ENCODE results near the gene PPP1R2. TPM values are rescaled to one million over a fixed set of nuclear protein-coding genes. Genes with fewer than 3 reads are reported as not detected.

The PPP1R2 gene
- total RNA-seq = 35.1 and 35.7 TPM in 2 replicates

GRCh38 chr3:195542698-195543499, at the start of gene PPP1R2:
Gene PPP1R2 (minus strand): TSS chr3:195543325. CDS start chr3:195543025, 300 bp downstream.

DNA sequence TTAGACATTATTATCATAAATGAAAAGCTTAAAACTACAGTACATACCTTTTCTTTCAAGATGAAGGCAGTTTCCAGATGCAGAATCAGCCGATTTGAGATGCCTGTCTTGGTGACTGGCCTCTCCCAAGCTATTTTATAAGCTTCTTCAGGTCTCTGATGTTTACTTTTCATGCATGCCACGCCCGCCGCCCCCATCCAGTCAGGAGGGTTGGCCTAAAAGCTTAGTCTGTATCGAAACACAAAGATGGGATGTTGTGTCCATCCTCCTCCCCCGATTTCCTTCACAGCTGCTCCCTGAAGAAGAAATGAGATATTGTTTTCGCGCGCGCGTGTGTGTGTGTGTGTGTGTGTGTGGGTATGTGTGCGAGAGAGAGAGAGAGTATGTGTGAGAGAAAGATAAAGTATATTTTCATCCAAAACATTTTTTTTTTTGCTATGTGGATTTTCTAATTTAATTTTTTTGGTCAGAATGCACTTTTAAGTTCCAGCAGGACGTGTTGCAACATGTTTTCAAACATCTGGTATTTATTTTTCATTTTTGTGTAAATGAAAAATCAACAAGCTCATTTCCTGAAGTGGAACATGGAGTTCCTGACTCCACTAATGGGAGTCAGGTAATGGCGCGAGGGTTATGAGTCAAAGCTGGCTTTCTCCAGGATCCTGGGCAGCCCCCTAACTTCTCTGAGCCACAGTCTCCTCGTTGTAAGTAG, 40.9 kb upstream of the PPP1R2 start, which contains the start of gene APOD:
APOD (minus strand) TSS at position 110 of the 712 bp plus-strand sequence. CDS start 4,479 bp downstream, outside the sequence.

Other genes starting within 250 kb of the PPP1R2 start
- 24.8 and 42.4 TPM in 2 replicates for gene ACAP2, start 100.3 kb downstream of the PPP1R2 start, total RNA-seq
- gene APOD, start 40.6 kb upstream of the PPP1R2 start, total RNA-seq = 7.3 and 7.9 TPM in 2 replicates
- 0.24 and 0.52 TPM in 2 replicates for gene MUC20, start 177.7 kb upstream of the PPP1R2 start, total RNA-seq